CD4-positive, alpha-beta T cell treated with Interleukin-6 for 4 hours (primary cell): ENCODE results near the gene GSTM1.
"Not testable (repeated sequence)": the region's sequence is repeated elsewhere in the genome, so short reads cannot be mapped to it uniquely, and the experiment has no call there.

Source experiments
- DNase-seq: peaks from one replicate; pipeline ENCODE4 v3.0.0-alpha.2; 2020; ENCODE audit warnings: mixed read lengths

The GSTM1 gene

DNA sequence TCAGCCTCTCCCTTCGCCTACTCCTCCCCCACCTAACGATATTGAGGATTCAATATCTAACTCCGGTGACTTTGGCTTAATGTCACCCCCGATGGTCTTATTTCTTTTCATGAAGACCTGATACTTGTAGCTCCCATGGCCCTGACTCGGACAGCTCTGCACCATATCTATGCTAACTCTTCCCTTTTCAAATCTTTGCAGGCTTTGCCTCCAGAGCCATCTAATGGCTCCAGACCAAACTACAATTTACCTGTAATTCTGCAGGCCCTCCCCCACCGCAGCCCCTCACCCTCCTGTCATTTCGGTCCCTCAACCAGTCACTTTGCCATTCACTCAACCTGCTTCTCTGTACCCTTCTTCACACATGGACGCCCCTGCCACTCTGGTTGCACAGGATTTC, 16.6 kb downstream of the GSTM1 start:
- no peak for DNase-seq

DNA sequence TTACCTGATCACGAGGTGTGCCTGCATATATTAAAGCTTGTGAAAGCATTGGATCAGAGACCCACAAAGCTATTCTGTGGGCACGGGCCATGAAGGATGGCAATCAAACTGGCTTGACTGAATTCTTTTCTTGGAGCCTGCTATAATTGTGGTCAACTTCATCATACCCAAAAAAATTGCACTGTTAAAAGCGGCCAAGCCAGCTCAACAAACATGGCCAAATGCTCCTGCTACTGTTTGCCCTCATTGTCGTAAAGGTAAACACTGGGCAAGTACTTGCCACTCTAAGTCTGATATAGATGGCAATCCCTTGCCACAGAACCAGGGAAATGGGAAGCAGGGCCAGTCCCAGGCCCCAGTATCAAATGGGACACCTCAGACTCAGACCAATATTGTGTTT, 17.8 kb downstream of the GSTM1 start:
- DNase-seq = no peak

DNA sequence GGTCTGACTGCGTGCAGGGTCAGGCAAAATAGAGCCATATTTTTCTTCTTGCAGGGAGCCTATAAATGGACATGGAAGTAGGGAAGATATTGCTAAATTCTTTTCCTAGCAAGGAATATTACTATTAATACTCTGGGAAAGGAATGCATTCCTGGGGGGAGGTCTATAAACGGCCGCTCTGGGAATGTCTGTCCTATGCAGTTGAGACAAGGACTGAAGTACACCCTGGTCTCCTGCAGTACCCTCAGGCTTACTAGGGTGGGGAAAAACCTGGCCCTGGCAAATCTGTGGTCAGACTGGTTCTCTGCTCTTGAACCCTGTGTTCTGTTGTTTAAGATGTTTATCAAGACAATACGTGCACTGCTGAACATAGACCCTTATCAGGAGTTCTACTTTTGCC, 21.3 kb downstream of the GSTM1 start:
- DNase-seq = not testable (repeated sequence)

DNA sequence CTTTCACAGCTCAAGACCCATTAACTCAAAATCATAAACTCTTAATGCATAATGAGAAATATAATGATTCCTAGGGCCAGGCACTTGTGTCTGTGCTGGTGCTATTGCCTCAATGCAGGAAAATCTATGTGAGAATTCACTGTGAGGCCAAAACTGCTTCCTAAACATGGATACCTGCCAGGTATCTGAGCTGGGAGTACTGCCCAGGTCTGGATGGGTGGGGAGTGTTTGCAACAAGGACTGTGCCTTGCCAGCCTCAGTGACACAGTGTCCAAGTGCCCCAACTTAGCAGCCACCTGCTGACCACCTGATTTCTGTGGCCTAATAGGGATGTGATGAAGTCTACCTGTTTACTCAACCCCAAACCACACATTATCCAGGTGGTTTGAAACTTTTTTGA, 22.2 kb downstream of the GSTM1 start:
- DNase-seq = not testable (repeated sequence)

- peak; percentile 11 for DNase-seq
Observed at GRCh38 chr1:109711593-109712320, 24.1 kb downstream of the GSTM1 start, which contains the start of gene GSTM5. TSS of gene GSTM5 (plus strand) at chr1:109712251. CDS start at chr1:109712313, 62 bp downstream.

GRCh38 chr1:109712321-109712864, 24.8 kb downstream of the GSTM1 start:
- no peak for DNase-seq

DNA sequence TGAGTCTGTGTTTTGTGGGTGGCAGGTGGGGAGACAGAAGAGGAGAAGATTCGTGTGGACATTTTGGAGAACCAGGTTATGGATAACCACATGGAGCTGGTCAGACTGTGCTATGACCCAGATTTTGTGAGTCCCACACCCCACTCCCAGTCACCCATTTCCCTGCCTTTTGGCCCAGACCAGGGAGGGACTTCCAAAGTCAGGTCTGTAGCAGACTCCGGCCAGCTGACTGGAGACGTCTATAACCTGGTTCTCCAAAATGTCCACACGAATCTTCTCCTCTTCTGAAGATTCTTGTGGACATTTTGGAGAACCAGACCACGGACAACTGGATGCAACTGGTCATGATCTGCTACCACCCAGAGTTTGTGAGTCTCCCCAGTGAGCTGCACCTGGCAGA, 26.0 kb downstream of the GSTM1 start:
- no peak for DNase-seq

- DNase-seq = no peak
Observed at GRCh38 chr1:109714661-109715372, 27.2 kb downstream of the GSTM1 start.

DNA sequence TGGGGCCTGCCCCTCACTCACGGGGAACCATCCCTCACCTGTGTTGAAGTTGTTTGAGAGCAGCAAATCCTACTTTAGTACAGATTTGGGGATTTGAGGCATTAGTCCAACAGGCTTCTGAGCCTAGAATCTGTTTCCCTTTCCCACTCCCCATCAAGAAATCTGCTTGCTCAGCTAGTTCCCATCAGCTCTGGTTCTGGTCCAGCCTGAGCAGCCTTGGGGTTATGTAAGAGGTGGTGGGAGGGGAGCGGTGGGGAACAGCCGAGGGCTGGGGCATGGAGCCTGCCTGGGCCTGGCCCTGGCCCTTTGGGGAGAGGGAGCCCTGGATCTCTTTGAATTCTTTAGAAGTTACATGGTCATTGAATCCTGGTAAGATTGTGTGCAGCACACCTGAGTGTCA, 28.5 kb downstream of the GSTM1 start:
- DNase-seq = no peak

- no peak for DNase-seq
Observed at GRCh38 chr1:109716570-109717090, 29.0 kb downstream of the GSTM1 start.

DNA sequence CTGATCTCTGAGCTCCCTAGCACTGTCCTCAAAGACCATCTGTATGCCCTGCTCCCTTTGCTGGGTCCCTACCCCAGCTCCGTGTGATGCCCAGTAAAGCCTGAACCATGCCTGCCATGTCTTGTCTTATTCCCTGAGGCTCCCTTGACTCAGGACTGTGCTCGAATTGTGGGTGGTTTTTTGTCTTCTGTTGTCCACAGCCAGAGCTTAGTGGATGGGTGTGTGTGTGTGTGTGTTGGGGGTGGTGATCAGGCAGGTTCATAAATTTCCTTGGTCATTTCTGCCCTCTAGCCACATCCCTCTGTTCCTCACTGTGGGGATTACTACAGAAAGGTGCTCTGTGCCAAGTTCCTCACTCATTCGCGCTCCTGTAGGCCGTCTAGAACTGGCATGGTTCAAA, 30.1 kb downstream of the GSTM1 start:
- no peak for DNase-seq

DNA sequence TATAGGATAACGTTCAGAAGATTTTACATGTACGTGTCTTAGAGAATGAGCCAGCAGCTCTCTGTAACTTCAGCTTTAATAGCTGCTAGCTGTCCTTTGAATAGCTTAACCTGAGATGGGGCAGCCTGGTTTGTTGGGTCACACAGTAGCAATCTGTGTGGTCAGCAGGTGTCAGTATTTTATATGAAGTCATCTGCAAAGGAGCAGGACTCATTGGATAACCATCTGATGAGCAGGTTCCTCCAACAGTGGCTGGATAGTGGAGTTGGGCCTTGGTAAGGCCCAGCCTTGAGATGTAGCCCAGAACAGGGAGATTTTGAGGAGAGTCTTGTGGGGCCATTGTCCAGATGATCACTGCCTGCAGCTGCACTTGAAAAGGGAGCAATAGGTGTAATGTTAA, 30.9 kb downstream of the GSTM1 start:
- no peak for DNase-seq

GRCh38 chr1:109719337-109719837, 31.8 kb downstream of the GSTM1 start:
- no peak for DNase-seq

GRCh38 chr1:109721042-109721441, 33.4 kb downstream of the GSTM1 start:
- DNase-seq = no peak

- DNase-seq = no peak
Observed at GRCh38 chr1:109721971-109722370, 34.4 kb downstream of the GSTM1 start.

DNA sequence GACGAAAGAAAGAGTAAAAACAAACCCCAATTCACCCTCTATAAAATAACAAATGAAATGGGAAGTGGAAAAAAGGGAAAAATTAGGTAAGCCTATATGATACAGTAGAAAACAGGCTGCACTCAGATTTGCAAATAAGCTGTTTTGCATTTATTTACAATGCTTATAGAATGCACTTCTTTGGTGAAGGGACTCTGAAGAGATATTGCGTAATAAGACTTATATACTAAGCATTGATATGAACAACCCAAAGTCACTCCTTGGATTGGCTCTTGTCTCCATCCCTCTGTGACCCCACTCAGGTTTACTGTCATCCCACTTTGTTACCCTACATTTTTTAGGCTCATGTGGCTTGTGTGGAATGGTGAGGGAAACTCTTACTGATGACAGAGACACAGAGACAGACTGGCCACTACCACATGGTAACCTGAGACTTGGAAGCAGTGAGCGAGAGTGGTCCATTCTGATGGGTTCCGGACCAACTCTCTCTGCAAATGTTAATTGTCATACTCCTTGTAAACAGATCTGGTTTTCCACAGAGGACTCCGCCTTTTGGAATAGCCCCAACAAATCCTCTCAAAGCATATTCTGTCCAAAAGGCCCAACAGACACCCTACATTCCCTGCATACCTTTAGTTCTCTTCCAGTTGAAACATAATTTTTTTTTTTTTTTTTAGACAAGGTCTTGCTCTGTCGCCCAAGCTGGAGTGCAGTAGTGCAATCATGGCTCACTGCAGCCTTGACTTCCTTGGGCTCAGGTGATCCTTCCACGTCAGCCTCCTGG, 35.5 kb downstream of the GSTM1 start:
- DNase-seq = no peak

GRCh38 chr1:109724933-109725332, 37.3 kb downstream of the GSTM1 start:
- DNase-seq = no peak

DNA sequence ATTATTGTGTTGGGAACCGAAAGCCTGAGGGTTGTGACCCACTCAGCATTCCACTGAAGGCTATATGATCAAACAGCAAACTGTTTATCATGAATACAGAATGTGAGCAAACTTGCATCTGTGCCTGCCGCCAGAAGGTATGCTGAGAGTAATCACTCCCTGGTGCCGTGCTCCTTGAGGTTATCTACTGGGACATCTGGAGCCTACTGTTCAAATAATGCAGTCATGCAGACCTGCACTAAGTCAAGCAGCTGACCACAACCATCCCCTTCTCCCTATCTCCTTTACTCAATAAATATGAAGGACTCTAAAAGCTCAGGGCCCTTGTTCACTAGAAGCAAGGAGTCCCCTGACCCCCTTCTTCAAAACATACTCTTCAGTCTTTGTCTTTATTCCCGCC, 37.9 kb downstream of the GSTM1 start:
- DNase-seq = no peak

DNA sequence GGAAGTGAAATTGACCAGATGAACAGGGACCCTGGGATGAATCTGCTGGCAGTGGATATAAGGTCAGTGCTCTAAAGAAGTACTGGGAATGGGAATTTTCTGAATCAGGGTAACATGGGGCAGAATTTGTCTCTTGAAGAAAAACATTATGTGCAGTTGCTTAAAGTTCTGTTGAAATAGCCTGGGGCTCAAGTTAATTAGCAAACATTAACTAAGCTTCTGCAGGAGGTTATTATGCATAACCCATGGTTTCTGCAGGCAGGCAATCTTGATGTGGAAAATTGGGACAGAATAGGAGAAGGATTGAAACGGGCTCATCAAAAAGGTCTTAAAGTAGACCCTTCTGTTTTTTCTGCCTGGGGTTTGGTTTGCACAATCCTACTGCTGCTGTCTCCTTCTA, 38.4 kb downstream of the GSTM1 start:
- no peak for DNase-seq

GRCh38 chr1:109726728-109727373, 39.2 kb downstream of the GSTM1 start:
- no peak for DNase-seq

GRCh38 chr1:109728870-109729269, 41.3 kb downstream of the GSTM1 start:
- DNase-seq = no peak

DNA sequence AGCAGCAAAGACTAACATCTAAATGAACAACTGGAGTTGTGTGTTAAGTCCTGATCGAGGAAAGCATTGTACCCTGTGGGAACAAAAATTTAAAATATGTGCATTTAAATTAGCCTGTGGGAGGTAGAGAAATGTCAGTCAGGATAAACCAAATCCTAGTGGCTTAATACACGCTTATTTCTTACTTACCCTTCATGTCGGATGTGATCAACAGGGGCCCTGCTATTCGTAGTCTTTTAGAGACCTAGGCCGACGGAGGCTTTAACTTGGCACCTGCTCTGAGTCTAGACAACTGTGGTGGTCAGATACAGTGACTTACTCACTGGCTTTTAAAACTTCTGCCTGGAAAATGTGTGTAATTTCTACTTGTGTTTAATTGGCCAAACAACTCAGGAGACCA, 43.0 kb downstream of the GSTM1 start:
- no peak for DNase-seq
